NCI-H345 (cell line): Measurements from ENCODE around the gene ME2.
"Not testable (repeated sequence)": the region's sequence is repeated elsewhere in the genome, so short reads cannot be mapped to it uniquely, and the experiment has no call there.

ENCODE experiments used
- DNase-seq: peaks from one replicate; lab custom pipeline; 2025; lab: John Stamatoyannopoulos, UW

ME2 gene

DNA sequence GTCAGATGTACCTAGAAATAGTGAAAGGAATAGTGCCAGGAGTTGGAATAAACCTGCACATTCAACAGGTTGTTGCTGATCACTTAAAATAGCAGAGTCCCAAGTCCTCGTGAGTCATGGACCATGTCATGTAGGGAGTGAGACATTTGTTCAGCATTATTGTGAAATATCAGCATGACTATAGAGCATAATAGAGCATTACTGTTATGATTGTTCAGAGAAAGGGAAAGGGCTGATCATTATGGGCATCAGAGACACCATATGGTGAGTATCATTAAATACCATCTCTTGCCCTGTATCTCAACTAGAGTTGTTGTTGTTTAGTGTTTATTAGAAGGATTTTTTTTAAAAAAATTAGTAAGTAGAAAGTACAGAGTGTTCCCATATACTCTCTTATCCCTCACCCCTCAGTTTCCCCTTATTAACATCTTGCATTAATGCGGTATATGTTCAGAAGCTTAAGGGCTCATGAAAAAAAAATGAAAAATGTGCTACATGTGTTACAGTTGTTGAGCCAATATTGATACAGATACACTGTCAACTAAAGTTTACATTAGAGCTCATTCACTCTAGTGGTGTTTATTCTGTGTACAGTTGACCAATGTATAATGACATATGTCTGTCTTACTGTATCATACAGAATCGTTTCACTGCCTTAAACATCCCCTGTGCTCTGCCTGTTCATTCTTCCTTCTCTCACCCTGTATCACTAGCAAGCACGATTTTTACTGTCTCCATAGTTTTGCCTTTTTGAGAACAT, 94.6 kb downstream of the ME2 start:
- no peak for DNase-seq

DNA sequence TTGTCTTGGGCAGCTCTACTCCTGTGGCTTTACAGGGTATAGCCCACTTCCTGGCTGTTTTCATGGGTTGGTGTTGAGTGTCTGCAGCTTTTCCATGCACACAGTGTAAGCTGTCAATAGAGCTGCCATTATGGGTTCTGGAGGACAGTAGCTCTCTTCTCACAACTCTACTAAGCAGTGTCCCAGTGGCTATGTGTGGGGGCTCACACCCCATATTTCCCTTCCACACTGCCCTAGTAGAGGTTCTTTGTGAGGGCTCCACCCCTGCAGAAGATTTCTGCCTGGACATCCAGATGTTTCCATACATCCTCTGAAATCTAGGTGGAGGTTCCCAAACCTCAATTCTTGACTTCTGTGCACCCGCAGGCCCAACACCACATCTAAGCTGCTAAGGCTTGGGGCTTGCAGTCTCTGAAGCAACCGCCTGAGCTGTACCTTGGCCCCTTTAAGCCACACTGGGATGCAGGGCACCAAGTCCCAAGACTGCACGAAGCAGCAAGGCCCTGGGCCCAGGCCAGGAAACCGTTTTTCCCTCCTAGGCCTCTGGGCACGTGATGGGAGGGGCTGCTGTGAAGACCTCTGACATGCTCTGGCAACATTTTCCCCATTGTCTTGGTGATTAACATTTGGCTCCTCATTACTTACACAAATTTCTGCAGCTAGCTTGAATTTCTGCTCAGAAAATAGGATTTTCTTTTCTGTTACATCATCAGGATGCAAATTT, 98.3 kb downstream of the ME2 start:
- DNase-seq, result no peak

DNA sequence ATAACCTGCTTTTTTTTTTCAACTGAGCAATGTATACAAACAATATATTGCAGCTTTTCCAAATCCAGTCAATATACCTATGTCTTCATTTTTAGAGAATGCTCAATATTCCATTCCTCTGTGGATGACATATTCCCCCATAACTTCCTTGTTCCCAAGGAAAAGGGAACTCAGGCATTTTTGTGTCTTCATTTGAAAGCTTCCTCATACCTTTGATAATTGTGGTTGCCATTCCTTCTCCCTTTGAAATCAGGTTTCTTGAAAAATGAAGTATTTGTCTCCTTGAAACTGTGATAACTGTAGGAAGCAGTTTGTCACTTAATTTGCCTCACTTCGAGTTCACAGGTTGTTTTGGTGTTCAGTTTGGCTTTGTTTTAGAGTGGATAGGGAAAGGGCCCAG, 102.5 kb downstream of the ME2 start:
- no peak for DNase-seq

DNA sequence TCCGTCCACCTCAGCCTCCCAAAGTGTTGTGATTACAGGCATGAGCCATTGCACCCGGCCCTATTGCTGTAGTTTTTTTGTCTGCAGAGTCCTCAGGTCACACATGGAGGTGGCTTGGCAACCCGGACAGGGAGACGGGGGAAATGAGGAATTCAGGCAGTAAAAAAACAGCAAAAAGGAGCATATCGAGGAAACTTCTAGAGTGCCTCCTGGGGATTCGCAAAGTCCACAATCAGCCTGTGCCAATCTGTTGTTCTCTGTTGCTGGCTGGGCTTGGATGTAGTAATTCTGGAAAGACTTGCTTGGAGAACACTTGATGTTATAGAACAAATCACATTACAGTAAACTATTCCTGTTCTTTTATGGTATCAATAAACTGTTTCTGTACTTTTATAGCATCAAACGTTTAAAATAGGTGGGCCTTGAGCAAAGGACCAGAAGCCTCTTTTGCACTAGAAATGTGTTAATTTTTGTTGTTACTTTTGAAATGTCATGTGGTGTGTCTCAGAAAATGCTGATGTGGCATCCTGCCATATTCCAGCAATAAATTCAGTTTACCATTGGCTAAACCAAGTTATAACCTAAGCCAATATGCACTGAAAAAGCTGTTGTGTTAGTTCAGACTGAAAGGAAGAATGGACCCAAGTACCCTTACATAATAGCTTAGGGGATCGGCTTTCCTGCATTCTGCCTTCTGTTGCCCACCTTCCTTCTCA, 103.3 kb downstream of the ME2 start:
- no peak for DNase-seq

DNA sequence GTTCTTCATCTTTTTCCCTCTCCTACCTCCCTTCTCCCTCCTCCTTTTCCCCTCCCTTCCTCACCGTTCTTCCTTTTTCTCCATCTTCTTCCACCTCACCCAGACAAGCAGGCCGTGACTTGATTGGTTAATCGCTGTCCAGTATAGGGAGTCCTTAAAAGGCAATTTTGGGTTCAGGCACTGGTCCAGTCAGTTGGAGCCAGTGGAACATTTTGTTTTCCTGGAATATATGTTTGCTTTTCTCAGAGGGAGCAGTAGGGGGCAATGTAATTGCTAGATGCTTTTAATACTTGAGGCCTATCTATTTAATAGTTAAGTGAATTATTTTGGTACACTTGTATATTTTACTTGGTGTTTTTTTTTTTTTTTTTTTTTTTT, 103.9 kb downstream of the ME2 start:
- no peak for DNase-seq

DNA sequence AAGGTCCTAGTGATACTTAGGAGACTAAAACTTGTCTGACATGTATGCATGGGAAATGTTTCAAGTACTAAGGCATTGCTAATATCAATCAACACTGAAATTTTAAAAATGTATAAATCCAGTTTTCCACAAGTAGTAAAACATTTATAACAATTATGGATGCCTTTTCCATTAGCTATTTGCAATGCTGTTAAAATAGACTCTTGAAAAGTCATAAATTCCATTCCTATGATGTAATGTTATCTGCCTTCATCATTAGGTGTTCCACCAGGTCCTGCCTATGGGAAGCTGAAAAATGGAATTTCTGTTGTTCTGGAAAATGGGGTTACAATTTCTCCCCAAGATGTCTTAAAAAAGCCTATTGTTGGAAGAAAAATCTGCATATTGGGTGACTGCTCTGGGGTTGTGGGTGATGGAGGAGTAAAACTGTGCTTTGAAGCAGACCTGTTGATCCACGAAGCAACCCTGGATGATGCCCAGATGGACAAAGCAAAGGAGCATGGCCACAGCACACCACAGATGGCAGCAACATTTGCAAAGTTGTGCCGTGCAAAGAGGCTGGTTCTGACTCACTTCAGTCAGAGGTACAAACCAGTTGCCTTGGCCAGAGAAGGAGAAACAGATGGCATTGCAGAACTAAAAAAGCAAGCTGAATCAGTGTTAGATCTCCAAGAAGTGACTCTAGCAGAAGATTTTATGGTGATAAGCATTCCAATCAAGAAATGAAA, 107.6 kb downstream of the ME2 start:
- no peak for DNase-seq

DNA sequence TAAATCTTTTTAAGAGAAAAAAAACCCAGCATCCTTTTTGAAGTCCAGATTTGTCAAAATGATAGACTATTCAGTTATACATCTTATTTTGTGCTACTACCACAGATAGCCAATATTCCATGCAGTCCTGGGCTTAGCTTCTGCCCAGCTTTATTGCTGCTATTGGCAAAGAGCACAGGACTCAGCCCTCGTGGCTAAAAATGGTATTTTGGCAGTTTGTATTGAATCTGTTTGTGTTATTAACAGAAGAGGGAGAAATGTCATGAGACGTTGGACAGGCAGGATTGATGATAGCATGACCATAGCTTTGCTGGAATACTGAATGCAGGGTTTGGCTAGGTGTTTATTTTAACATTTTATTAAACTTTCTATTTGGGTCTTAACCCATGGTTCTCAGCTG, 108.3 kb downstream of the ME2 start:
- DNase-seq, result no peak

DNA sequence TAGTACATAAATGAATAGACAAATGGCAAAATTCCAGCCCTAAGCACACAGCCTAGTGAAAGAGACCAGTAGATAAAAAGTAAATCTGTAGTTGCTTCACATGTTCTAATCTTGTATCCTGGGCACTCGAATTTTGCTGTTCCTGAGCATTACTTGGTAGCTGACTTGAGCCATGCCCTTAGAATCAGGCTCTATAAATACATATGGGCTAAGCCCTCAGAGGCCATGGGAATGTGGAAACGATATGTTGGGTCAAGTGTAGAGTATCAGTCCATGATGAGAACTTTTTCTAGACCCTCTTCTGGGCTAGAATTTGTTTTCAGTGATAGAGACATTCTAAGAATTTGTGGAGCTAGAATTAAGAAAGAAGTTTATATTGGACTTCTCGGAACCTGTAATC, 110.8 kb downstream of the ME2 start:
- no peak for DNase-seq

DNA sequence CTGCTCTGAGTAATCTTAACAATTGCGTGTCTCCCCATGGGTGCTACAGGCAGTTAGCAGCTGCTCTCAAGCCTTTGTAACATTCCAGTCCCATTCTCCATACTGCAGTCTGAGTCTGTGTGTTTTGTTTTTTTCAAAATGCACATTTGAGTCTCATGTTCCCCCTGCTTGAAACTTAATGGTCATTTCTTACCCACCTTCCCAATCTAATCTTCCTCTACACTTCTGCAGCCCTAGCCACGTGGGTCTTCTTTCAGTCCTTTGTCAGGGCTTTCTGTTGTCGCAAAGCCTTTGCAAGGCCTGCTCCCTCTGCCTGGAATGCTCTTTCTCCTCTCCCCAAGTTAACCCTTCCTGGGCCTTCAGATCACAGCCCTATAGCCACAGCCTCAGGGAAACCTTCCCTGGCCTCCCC, 113.4 kb downstream of the ME2 start:
- DNase-seq, result no peak

DNA sequence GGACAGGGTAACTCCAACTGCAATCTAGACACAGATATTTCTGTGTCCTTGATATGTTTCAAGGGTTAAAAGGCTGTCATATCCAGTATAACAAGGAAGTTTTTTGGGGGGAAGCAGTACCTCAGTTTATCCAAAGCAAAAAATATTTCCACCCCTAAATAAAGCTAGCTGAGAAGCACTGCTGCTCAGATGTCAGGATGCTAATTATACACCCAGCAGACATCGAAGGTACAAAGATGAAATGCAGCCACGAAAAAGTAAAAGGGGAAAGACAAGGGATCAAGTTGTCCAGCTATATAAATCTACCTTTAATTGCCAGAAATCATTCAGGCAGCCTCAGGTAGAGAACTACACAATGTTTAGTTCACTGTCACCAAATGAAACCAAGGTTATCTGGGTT, 115.1 kb downstream of the ME2 start:
- DNase-seq, result no peak

DNA sequence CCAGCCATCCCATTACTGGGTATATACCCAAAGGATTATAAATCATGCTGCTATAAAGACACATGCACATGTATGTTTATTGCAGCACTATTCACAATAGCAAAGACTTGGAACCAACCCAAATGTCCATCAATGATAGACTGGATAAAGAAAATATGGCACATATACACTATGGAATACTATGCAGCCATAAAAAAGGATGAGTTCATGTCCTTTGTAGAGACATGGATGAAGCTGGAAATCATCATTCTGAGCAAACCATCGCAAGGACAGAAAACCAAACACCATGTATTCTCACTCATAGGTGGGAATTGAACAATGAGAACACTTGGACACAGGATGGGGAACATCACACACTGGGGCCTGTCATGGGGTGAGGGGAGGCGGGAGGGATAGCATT, 124.3 kb downstream of the ME2 start:
- DNase-seq, result not testable (repeated sequence)
